ENCODE measurements around the gene SRGAP2C. TPM values are rescaled to one million over a fixed set of nuclear protein-coding genes. Genes with fewer than 3 reads are reported as not detected.
"Not testable (repeated sequence)": the region's sequence is repeated elsewhere in the genome, so short reads cannot be mapped to it uniquely, and the experiment has no call there.

SRGAP2C gene
- total RNA-seq, 1 experiment from 2014 or later, result 49.9 TPM

DNA sequence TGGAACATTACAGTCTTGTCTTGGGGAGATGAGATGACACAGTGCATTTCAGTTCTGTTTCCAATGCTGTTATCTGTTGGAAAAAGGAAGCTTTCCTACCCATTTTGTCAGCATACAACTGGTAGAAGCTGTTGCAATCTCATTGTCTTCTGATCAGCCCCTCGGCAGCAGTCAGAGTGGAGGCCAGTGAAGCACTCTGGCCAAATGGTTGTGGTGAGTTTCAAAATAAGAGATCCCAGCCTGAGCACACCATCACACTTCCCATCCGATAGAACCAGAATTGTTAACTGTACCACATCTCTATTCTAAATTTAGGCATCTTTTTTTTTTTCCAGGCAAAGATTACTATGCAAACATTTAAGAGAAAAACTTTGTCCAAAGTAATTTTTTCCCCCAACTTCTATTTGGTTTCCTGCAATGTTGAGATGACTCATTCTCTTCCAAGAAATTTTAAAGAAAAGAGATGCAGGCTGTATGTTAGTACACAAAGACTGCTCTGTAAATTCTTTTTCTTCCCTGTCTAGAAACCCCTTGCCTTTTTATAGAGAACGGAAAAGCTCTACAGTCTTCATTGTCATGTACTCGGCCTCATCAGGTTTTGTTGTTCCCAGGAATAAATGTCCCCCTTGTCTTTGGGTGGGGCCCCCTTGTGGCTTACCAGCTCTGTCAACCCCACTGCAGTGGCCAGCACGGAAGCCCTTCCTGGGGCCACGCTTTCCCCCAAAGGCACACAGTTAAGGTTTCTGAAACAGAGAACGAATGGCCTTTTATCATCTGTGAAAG is 176.9 kb downstream of the SRGAP2C start:
- H3K4me2 ChIP-seq; H2AFZ ChIP-seq; H3K4me3 ChIP-seq; H3K27ac ChIP-seq; H3K9me3 ChIP-seq (ENCODE audit: insufficient read depth, low read depth); H3K9me2 ChIP-seq (ENCODE audit: insufficient read depth); BruUV-seq (replicated peaks); H3K79me2 ChIP-seq (ENCODE audit: low read depth); H3F3A ChIP-seq (ENCODE audit: insufficient read depth, low read depth); H3K27me3 ChIP-seq (ENCODE audit: insufficient read depth, low read depth); intact Hi-C loops (cut with micrococcal nuclease; ENCODE audit: unreplicated experiment); H3K36me3 ChIP-seq (ENCODE audit: low read depth); POLR2A ChIA-PET (ENCODE audit: unreplicated experiment); H4K20me1 ChIP-seq (ENCODE audit: insufficient read depth); CTCF ChIA-PET; DNase-seq; H3K4me1 ChIP-seq (replicated peaks; ENCODE audit: insufficient read depth): not testable (repeated sequence)

DNA sequence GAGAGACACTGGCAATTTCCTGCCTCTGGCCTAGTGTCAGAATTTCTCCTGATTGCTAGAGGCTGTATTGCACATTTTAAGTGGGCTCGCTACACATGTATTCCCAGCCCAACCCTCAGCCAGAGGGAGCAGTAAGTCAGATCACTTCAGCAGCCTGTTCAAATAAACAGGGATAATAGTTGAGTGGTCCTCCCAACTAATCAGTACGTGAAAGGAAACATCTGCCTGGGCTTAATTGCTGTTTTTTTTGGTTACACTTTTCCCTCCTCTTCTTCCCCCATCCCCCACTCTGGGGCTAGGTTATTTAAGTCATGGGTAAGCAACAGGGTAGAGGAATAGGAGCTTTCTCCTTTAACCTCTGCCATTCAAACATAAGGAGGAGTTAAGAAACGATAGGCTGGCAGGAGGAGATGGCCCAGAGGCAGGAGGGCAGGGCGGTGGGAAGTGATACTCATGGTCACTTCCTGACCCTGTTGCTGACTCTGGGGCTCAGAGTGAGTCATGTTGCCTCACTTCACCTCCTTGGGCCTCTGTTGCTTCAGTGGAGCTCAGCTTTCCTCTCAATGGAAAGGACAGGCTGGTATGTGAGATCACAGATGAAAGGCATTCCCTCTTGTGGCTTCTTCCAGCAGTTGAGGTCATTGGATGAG is 177.6 kb downstream of the SRGAP2C start:
- H2AFZ ChIP-seq; H4K20me1 ChIP-seq (ENCODE audit: insufficient read depth); H3K27ac ChIP-seq; H3F3A ChIP-seq (ENCODE audit: insufficient read depth, low read depth); H3K27me3 ChIP-seq (ENCODE audit: insufficient read depth, low read depth); intact Hi-C loops (cut with micrococcal nuclease; ENCODE audit: unreplicated experiment); BruUV-seq (replicated peaks); H3K9me3 ChIP-seq (ENCODE audit: insufficient read depth, low read depth); H3K36me3 ChIP-seq (ENCODE audit: low read depth); H3K79me2 ChIP-seq (ENCODE audit: low read depth); H3K4me2 ChIP-seq; H3K4me1 ChIP-seq (replicated peaks; ENCODE audit: insufficient read depth); H3K4me3 ChIP-seq; POLR2A ChIA-PET (ENCODE audit: unreplicated experiment); H3K9me2 ChIP-seq (ENCODE audit: insufficient read depth); CTCF ChIA-PET: not testable (repeated sequence)
- peak in 1 of 2 experiments; percentile 4 for DNase-seq

DNA sequence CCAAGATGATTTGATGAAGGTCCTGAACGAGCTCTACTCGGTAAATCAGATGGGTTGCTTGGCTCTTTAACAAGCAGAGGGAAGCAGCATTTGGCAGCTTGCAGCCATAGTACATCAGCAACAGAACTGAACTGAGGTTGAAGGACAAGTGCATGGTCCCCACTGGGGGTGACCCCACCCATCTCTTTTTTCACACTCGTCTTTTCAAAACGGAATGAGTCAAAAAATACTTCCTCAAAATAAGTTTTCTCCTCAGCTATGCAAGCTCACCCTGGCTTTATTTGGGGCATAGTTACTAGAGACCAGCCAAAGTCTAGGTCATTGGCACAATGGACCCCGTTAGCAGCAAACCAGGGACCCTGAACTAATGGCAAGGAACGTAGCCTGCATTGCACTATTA is 180.5 kb downstream of the SRGAP2C start:
- intact Hi-C loops (cut with micrococcal nuclease; ENCODE audit: unreplicated experiment); H3K9me2 ChIP-seq (ENCODE audit: insufficient read depth); H2AFZ ChIP-seq; CTCF ChIA-PET; DNase-seq; H3K4me2 ChIP-seq; H3K27me3 ChIP-seq (ENCODE audit: insufficient read depth, low read depth); H4K20me1 ChIP-seq (ENCODE audit: insufficient read depth); BruUV-seq (replicated peaks); H3K79me2 ChIP-seq (ENCODE audit: low read depth); H3K4me3 ChIP-seq; H3K27ac ChIP-seq; H3K4me1 ChIP-seq (replicated peaks; ENCODE audit: insufficient read depth); H3F3A ChIP-seq (ENCODE audit: insufficient read depth, low read depth); H3K36me3 ChIP-seq (ENCODE audit: low read depth); POLR2A ChIA-PET (ENCODE audit: unreplicated experiment); H3K9me3 ChIP-seq (ENCODE audit: insufficient read depth, low read depth): not testable (repeated sequence)

DNA sequence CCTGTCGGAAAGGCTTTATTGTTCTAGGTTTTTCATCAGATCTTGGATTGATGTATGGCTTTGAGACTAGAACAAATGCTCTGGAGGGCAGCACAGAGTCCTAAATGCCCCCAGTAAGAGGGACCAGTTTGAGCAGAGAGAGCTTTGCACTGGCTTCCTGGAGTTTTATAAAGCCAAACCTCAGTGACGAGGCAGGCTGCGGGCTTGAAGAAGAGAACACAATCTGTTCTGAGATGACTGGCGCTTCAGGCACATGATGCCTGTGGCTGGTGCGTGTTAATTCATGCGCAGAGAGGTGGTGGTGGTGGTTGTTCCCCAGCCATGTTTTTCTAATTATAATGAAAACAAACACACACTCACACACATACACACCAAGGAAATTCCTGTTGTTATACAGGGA is 180.9 kb downstream of the SRGAP2C start:
- BruUV-seq (replicated peaks); H3K36me3 ChIP-seq (ENCODE audit: low read depth); CTCF ChIA-PET; H3K27ac ChIP-seq; H3K4me1 ChIP-seq (replicated peaks; ENCODE audit: insufficient read depth); H4K20me1 ChIP-seq (ENCODE audit: insufficient read depth); H3F3A ChIP-seq (ENCODE audit: insufficient read depth, low read depth); H3K9me3 ChIP-seq (ENCODE audit: insufficient read depth, low read depth); H2AFZ ChIP-seq; H3K79me2 ChIP-seq (ENCODE audit: low read depth); intact Hi-C loops (cut with micrococcal nuclease; ENCODE audit: unreplicated experiment); H3K9me2 ChIP-seq (ENCODE audit: insufficient read depth); H3K27me3 ChIP-seq (ENCODE audit: insufficient read depth, low read depth); H3K4me3 ChIP-seq; H3K4me2 ChIP-seq; POLR2A ChIA-PET (ENCODE audit: unreplicated experiment); DNase-seq: not testable (repeated sequence)

DNA sequence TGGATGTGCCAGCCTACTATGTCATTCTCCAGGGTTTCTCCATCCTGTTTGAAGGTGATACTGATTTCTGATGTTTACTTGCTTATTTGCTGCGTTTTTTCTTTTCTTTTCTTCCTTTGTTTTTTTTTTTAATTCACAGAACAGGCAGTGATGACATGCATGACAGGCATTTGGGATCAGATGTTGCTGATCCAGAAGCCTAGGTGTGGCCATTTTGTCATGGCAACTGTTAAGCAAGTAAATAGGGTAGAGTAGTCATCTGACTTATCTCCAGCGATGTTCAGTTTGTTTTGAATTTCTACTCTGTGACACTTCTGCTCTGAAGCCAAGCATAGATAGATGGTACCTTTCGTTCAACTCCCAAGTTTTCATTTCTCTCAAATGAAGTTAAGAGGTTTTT is 181.4 kb downstream of the SRGAP2C start:
- H3K4me1 ChIP-seq (replicated peaks; ENCODE audit: insufficient read depth); H4K20me1 ChIP-seq (ENCODE audit: insufficient read depth); H3F3A ChIP-seq (ENCODE audit: insufficient read depth, low read depth); H3K4me3 ChIP-seq; H3K27me3 ChIP-seq (ENCODE audit: insufficient read depth, low read depth); intact Hi-C loops (cut with micrococcal nuclease; ENCODE audit: unreplicated experiment); POLR2A ChIA-PET (ENCODE audit: unreplicated experiment); H2AFZ ChIP-seq; H3K9me3 ChIP-seq (ENCODE audit: insufficient read depth, low read depth); CTCF ChIA-PET; DNase-seq; H3K36me3 ChIP-seq (ENCODE audit: low read depth); H3K79me2 ChIP-seq (ENCODE audit: low read depth); BruUV-seq (replicated peaks); H3K9me2 ChIP-seq (ENCODE audit: insufficient read depth); H3K27ac ChIP-seq; H3K4me2 ChIP-seq: not testable (repeated sequence)

DNA sequence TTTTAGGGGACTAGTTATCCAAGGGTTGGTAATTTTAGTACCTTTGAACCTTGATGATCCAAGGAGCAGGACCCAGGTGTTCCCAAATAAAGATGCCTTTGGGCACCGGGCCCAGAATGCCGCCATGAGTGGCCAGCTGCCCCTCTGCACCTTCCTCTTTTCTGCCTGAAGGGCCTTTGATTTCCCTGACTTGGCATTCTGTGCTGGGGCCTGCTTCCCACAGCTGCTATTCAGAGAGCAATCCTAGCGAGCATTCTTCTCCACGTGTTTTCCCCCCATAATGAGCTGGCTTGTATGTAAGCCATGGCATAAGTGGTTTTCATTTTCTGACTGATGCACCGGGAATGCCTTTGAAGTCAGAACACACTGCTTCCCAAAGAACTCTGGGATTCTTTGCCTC is 184.1 kb downstream of the SRGAP2C start:
- H3K9me3 ChIP-seq (ENCODE audit: insufficient read depth, low read depth); DNase-seq; BruUV-seq (replicated peaks); H3K36me3 ChIP-seq (ENCODE audit: low read depth); H3K4me2 ChIP-seq; H3K27me3 ChIP-seq (ENCODE audit: insufficient read depth, low read depth); H3F3A ChIP-seq (ENCODE audit: insufficient read depth, low read depth); H4K20me1 ChIP-seq (ENCODE audit: insufficient read depth); H3K79me2 ChIP-seq (ENCODE audit: low read depth); H3K4me1 ChIP-seq (replicated peaks; ENCODE audit: insufficient read depth); H3K9me2 ChIP-seq (ENCODE audit: insufficient read depth); H2AFZ ChIP-seq; POLR2A ChIA-PET (ENCODE audit: unreplicated experiment); CTCF ChIA-PET; H3K27ac ChIP-seq; intact Hi-C loops (cut with micrococcal nuclease; ENCODE audit: unreplicated experiment); H3K4me3 ChIP-seq: not testable (repeated sequence)

DNA sequence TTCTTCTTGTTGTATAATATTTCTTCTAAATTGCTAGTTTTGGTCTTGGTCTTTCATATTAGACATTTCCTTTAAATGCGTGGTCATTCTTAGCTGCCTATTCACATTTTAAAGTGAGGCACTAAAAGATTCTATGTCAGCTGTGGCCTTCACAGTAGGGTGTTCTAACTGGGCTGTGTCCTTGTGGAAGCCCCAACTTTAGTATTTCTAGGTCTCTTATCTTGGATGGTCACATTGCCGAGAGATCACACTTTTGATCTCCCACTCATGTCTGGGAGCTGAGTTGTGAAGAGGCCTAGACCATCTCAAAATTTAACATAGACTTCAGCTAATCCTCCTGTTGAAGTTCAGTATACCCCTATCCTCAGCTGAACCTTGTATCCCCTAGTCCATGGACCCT is 185.2 kb downstream of the SRGAP2C start:
- CTCF ChIA-PET; H3K36me3 ChIP-seq (ENCODE audit: low read depth); POLR2A ChIA-PET (ENCODE audit: unreplicated experiment): not testable (repeated sequence)

More for the DNA sequence above, 185.2 kb downstream of the SRGAP2C start:
- H3K79me2 ChIP-seq (ENCODE audit: low read depth); DNase-seq; intact Hi-C loops (cut with micrococcal nuclease; ENCODE audit: unreplicated experiment); H3K4me2 ChIP-seq; BruUV-seq (replicated peaks); H4K20me1 ChIP-seq (ENCODE audit: insufficient read depth); H3F3A ChIP-seq (ENCODE audit: insufficient read depth, low read depth); H3K4me3 ChIP-seq; H3K4me1 ChIP-seq (replicated peaks; ENCODE audit: insufficient read depth); H3K9me2 ChIP-seq (ENCODE audit: insufficient read depth); H3K9me3 ChIP-seq (ENCODE audit: insufficient read depth, low read depth); H3K27ac ChIP-seq; H3K27me3 ChIP-seq (ENCODE audit: insufficient read depth, low read depth); H2AFZ ChIP-seq: not testable (repeated sequence)

All from PC-9 (cell line).